ENCODE results near the gene KIAA1328.

KIAA1328 gene

GRCh38 chr18:36953047-36953446 is 124.1 kb downstream of the KIAA1328 start:
- H3K79me2 ChIP-seq (ENCODE audit: insufficient read depth, low read length), result no peaks in the 10 kb centered on the region
- no peak for TF ChIP-seq EZH2phosphoT487 (conservative IDR thresholded peaks at IDR 0.05; ENCODE audit: low read length)
- no peak for TF ChIP-seq CTCF (IDR thresholded peaks at IDR 0.05; ENCODE audit: insufficient read depth, low read length, poor library complexity, severe bottlenecking)
- no peaks in the 10 kb centered on the region for H3K36me3 ChIP-seq (ENCODE audit: low read length)

GRCh38 chr18:36960038-36960437 is 131.1 kb downstream of the KIAA1328 start:
- no peak for TF ChIP-seq EZH2phosphoT487 (conservative IDR thresholded peaks at IDR 0.05; ENCODE audit: low read length)
- TF ChIP-seq CTCF (IDR thresholded peaks at IDR 0.05; ENCODE audit: insufficient read depth, low read length, poor library complexity, severe bottlenecking), result no peak
- Histone ChIP-seq H3K9me3 (ENCODE audit: insufficient read depth, low read length) (no peaks in the 10 kb centered on the region), H3K27me3 (ENCODE audit: low read length) (no peaks in the 10 kb centered on the region), H3K9me2 (replicated peaks; ENCODE audit: insufficient read depth, low read length) (no peaks in the 10 kb centered on the region), H3K79me2 (ENCODE audit: insufficient read depth, low read length) (no peaks in the 10 kb centered on the region), H3K27ac (ENCODE audit: low read depth, low read length) (no peak overlapping the region), H4K20me1 (ENCODE audit: low read depth, low read length) (no peaks in the 10 kb centered on the region), H3K4me2 (ENCODE audit: low read depth, low read length, poor library complexity, severe bottlenecking) (no peak overlapping the region), H2AFZ (ENCODE audit: low read depth, low read length, severe bottlenecking) (no peak overlapping the region), H3K4me3 (ENCODE audit: insufficient read depth, low read length, poor library complexity, severe bottlenecking) (no peak overlapping the region), H3F3A (ENCODE audit: insufficient read depth) (peaks cover 14% of the 10 kb centered on the region), H3K36me3 (ENCODE audit: low read length) (peaks cover 4% of the 10 kb centered on the region; the same call in 1 of the 2 replicates), H3K9ac (ENCODE audit: low read length) (no peak overlapping the region)

More at GRCh38 chr18:36953047-36953446, 124.1 kb downstream of the KIAA1328 start:
- no peak overlapping the region for H3K9ac ChIP-seq (ENCODE audit: low read length)
- H3K27ac ChIP-seq (ENCODE audit: low read depth, low read length), result no peak overlapping the region
- no peak overlapping the region for H3K4me2 ChIP-seq (ENCODE audit: low read depth, low read length, poor library complexity, severe bottlenecking)
- H3F3A ChIP-seq (ENCODE audit: insufficient read depth), result no peaks in the 10 kb centered on the region
- no peak overlapping the region for H3K4me3 ChIP-seq (ENCODE audit: insufficient read depth, low read length, poor library complexity, severe bottlenecking)
- H4K20me1 ChIP-seq (ENCODE audit: low read depth, low read length), result no peaks in the 10 kb centered on the region
- no peak overlapping the region for H2AFZ ChIP-seq (ENCODE audit: low read depth, low read length, severe bottlenecking)
- no peaks in the 10 kb centered on the region for H3K9me3 ChIP-seq (ENCODE audit: insufficient read depth, low read length)
- H3K9me2 ChIP-seq (replicated peaks; ENCODE audit: insufficient read depth, low read length), result no peaks in the 10 kb centered on the region
- no peaks in the 10 kb centered on the region for H3K27me3 ChIP-seq (ENCODE audit: low read length)

GRCh38 chr18:36963464-36963863 is 134.5 kb downstream of the KIAA1328 start:
- Histone ChIP-seq H3K4me2 (ENCODE audit: low read depth, low read length, poor library complexity, severe bottlenecking) (peak overlapping the region; percentile 65), H3K79me2 (ENCODE audit: insufficient read depth, low read length) (no peaks in the 10 kb centered on the region), H3K9ac (ENCODE audit: low read length) (no peak overlapping the region), H3K9me3 (ENCODE audit: insufficient read depth, low read length) (no peaks in the 10 kb centered on the region), H3K4me3 (ENCODE audit: insufficient read depth, low read length, poor library complexity, severe bottlenecking) (no peak overlapping the region), H3K27ac (ENCODE audit: low read depth, low read length) (peak overlapping the region; percentile 80), H2AFZ (ENCODE audit: low read depth, low read length, severe bottlenecking) (peak overlapping the region; percentile 11), H3K9me2 (replicated peaks; ENCODE audit: insufficient read depth, low read length) (no peaks in the 10 kb centered on the region), H3F3A (ENCODE audit: insufficient read depth) (peaks cover 18% of the 10 kb centered on the region), H3K36me3 (ENCODE audit: low read length) (peaks cover 16% of the 10 kb centered on the region), H3K27me3 (ENCODE audit: low read length) (no peaks in the 10 kb centered on the region), H4K20me1 (ENCODE audit: low read depth, low read length) (no peaks in the 10 kb centered on the region)
- TF ChIP-seq CTCF (IDR thresholded peaks at IDR 0.05; ENCODE audit: insufficient read depth, low read length, poor library complexity, severe bottlenecking) (no peak), EZH2phosphoT487 (conservative IDR thresholded peaks at IDR 0.05; ENCODE audit: low read length) (no peak)
